ENCODE data around the gene ACOXL.
A peak's percentile ranks its signal among the peaks of the same experiment; 100 is the strongest.
"Not testable (repeated sequence)": the region's sequence is repeated elsewhere in the genome, so short reads cannot be mapped to it uniquely, and the experiment has no call there.

Gene ACOXL

DNA sequence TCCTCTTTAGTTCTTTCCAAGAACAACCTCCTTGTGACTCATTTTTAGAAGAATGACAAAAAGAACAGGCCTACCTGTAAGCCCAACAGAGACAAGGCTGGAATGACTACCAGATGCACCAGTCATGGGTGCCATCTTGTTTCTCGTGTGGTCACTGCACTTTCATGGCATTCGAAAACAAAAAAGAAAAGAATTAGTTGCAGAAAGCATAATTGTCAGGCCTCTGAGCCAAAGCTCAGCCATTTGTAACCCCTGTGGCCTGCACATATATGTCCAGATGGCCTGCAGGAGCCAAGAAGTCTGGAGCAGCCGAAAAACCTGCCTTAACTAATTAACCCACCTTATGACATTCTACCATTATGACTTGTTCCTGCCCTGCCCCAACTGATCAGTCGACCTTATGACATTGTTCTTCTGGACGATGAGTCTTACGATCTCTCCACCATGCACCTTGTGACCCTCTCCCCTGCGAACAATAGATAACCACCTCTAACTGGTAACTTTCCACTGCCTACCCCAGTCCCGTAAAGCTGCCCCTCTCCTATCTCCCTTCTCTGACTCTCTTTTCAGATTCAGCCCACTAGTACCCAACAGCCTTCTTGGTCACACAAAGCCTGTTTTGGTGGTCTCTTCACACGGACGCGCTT lies 40.6 kb upstream of the ACOXL start (continued):
- TF ChIP-seq, protein P1, sequence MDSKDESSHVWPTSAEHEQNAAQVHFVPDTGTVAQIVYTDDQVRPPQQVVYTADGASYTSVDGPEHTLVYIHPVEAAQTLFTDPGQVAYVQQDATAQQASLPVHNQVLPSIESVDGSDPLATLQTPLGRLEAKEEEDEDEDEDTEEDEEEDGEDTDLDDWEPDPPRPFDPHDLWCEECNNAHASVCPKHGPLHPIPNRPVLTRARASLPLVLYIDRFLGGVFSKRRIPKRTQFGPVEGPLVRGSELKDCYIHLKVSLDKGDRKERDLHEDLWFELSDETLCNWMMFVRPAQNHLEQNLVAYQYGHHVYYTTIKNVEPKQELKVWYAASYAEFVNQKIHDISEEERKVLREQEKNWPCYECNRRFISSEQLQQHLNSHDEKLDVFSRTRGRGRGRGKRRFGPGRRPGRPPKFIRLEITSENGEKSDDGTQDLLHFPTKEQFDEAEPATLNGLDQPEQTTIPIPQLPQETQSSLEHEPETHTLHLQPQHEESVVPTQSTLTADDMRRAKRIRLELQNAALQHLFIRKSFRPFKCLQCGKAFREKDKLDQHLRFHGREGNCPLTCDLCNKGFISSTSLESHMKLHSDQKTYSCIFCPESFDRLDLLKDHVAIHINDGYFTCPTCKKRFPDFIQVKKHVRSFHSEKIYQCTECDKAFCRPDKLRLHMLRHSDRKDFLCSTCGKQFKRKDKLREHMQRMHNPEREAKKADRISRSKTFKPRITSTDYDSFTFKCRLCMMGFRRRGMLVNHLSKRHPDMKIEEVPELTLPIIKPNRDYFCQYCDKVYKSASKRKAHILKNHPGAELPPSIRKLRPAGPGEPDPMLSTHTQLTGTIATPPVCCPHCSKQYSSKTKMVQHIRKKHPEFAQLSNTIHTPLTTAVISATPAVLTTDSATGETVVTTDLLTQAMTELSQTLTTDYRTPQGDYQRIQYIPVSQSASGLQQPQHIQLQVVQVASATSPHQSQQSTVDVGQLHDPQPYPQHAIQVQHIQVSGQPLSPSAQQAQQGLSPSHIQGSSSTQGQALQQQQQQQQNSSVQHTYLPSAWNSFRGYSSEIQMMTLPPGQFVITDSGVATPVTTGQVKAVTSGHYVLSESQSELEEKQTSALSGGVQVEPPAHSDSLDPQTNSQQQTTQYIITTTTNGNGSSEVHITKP (tag by site-specific recombination; IDR thresholded peaks at IDR 0.05) = no peak
- no peak for TF ChIP-seq ZBTB1 (tag by site-specific recombination; IDR thresholded peaks at IDR 0.05)
- TF ChIP-seq, protein P2, sequence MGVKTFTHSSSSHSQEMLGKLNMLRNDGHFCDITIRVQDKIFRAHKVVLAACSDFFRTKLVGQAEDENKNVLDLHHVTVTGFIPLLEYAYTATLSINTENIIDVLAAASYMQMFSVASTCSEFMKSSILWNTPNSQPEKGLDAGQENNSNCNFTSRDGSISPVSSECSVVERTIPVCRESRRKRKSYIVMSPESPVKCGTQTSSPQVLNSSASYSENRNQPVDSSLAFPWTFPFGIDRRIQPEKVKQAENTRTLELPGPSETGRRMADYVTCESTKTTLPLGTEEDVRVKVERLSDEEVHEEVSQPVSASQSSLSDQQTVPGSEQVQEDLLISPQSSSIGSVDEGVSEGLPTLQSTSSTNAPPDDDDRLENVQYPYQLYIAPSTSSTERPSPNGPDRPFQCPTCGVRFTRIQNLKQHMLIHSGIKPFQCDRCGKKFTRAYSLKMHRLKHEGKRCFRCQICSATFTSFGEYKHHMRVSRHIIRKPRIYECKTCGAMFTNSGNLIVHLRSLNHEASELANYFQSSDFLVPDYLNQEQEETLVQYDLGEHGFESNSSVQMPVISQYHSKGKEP (tag by site-specific recombination; IDR thresholded peaks at IDR 0.05) = no peak
- TF ChIP-seq ZNF155 (tag by site-specific recombination; IDR thresholded peaks at IDR 0.05) = no peak
- no peak for TF ChIP-seq KLF7 (tag by site-specific recombination; IDR thresholded peaks at IDR 0.05; ENCODE audit: borderline replicate concordance)

DNA sequence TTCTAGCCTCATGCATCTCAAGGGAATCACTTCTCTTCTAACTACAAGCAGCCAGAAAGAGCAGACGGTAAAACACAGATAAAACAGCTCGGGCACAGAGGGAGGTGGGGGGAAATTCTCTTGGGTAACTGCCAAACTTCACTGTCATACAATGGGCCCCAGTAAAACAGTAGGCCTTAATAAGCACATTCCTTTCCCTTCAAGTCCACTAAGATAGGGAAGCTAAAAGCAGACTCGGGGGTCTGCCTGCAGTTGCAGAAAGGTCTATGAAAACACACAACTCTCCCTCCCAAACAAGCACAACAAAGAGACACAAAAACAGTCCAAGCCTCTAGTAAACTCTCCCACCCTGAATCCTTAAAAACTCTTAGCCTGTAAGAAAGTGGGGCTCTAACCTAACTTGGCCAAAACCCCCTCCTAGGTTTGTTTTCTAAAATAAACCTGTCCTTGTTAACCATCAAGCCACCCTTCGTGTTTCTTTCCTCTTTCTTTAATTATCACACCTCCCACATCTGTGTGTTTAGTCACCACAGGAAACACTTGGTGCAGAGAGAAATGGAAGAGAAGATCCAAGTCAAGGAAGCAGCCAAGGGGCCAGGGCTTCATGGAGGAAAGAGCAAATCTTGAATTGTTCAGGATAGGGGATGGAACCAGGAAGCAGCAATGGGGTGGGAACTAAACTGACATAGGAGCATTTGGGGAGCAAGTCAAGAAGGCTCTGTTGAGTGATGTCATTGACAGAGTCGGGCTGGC lies 37.1 kb upstream of the ACOXL start:
- POLR2A ChIA-PET = interaction anchor here (0.7 kb wide), 1 partner anchor 22 kb away, joined by 4 read pairs; no protein-coding TSS in a partner anchor
- CTCF ChIA-PET; H3K4me3 ChIP-seq (ENCODE audit: low read depth, low read length); H3K27ac ChIP-seq (ENCODE audit: extremely low read depth, low read depth, low read length); H3K36me3 ChIP-seq (ENCODE audit: control insufficient read depth in 2 of 2, insufficient read depth in 1 of 2, low read length in 2 of 2); H3K4me1 ChIP-seq (ENCODE audit: control insufficient read depth, insufficient read depth, low read length); H3K9me3 ChIP-seq (ENCODE audit: control insufficient read depth, insufficient read depth, low read depth, low read length): not testable (repeated sequence)
- TF ChIP-seq, protein P3, sequence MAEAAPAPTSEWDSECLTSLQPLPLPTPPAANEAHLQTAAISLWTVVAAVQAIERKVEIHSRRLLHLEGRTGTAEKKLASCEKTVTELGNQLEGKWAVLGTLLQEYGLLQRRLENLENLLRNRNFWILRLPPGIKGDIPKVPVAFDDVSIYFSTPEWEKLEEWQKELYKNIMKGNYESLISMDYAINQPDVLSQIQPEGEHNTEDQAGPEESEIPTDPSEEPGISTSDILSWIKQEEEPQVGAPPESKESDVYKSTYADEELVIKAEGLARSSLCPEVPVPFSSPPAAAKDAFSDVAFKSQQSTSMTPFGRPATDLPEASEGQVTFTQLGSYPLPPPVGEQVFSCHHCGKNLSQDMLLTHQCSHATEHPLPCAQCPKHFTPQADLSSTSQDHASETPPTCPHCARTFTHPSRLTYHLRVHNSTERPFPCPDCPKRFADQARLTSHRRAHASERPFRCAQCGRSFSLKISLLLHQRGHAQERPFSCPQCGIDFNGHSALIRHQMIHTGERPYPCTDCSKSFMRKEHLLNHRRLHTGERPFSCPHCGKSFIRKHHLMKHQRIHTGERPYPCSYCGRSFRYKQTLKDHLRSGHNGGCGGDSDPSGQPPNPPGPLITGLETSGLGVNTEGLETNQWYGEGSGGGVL (tag by site-specific recombination; IDR thresholded peaks at IDR 0.05) = 0 out of 2 replicates have a peak, but pooled peaks have one; percentile 12
- TF ChIP-seq ZNF341 (tag by site-specific recombination; IDR thresholded peaks at IDR 0.05; ENCODE audit: low read depth) = peak; percentile 75
- TF ChIP-seq, protein P4, sequence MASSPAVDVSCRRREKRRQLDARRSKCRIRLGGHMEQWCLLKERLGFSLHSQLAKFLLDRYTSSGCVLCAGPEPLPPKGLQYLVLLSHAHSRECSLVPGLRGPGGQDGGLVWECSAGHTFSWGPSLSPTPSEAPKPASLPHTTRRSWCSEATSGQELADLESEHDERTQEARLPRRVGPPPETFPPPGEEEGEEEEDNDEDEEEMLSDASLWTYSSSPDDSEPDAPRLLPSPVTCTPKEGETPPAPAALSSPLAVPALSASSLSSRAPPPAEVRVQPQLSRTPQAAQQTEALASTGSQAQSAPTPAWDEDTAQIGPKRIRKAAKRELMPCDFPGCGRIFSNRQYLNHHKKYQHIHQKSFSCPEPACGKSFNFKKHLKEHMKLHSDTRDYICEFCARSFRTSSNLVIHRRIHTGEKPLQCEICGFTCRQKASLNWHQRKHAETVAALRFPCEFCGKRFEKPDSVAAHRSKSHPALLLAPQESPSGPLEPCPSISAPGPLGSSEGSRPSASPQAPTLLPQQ (tag by site-specific recombination; IDR thresholded peaks at IDR 0.05) = peak; percentile 62
- 0 out of 2 replicates have a peak, but pooled peaks have one; percentile 18 for TF ChIP-seq ZNF335 (tag by site-specific recombination; conservative IDR thresholded peaks at IDR 0.05)
- TF ChIP-seq, protein P1 (tag by site-specific recombination; IDR thresholded peaks at IDR 0.05) = 0 out of 2 replicates have a peak, but pooled peaks have one; percentile 12

DNA sequence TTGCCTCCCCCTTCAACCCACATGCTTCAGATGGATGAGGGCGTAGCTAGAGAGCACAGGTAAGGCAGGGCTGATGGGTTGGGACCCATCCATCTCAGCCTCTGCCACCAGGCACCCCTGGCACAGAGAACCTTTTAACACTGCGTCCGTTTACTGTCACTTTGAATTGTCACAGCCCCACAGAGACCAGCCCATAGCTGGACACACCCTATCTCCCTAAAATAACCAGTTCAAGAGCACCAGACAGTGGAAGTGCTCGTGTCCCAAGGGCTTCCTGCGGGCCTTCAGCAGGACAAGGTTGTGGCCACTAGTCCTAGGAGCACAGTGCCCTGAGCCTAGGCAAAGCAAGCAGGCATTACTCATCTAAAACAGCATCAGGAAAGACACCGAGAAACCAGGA lies 34.1 kb upstream of the ACOXL start:
- H3K36me3 ChIP-seq (ENCODE audit: control insufficient read depth in 2 of 2, insufficient read depth in 1 of 2, low read length in 2 of 2); H3K4me1 ChIP-seq (ENCODE audit: control insufficient read depth, insufficient read depth, low read length); H3K9me3 ChIP-seq (ENCODE audit: control insufficient read depth, insufficient read depth, low read depth, low read length); CTCF ChIA-PET; H3K27ac ChIP-seq (ENCODE audit: extremely low read depth, low read depth, low read length); POLR2A ChIA-PET; H3K4me3 ChIP-seq (ENCODE audit: low read depth, low read length): not testable (repeated sequence)

Data from HEK293 (cell line).